HepG2 (cell line): ENCODE data around the gene PRR14. TPM values are rescaled to one million over a fixed set of nuclear protein-coding genes. Genes with fewer than 3 reads are reported as not detected.

Experiments used
- DPF2 ChIP-seq: sonication (generic); formaldehyde crosslinking; IDR thresholded peaks from 2 replicates; pipeline ENCODE4 v1.4.0; 2020; ENCODE audit warnings: mild to moderate bottlenecking, low read depth, missing genetic modification reagents, borderline replicate concordance
- FOXK2 ChIP-seq: fragments of 450-650 bp; IDR thresholded peaks from 2 replicates; pipeline ENCODE4 v1.6.1; 2016
- KLF16 ChIP-seq, 2 experiments: sonication (generic) in 1 of 2; formaldehyde crosslinking in 1 of 2; IDR thresholded peaks; 2 replicates each; pipeline versions ENCODE4 v1.6.1 to v1.8.0; 2016 to 2023; ENCODE audit warnings: missing genetic modification reagents in 2 of 2, missing compliant biosample characterization in 1 of 2
- RBAK ChIP-seq: sonication (generic); formaldehyde crosslinking; IDR thresholded peaks from 2 replicates; pipeline ENCODE4 v1.5.1; 2020; ENCODE audit warnings: mild to moderate bottlenecking, missing genetic modification reagents
- SMAD9 ChIP-seq: sonication (generic); formaldehyde crosslinking; IDR thresholded peaks from 2 replicates; pipeline ENCODE4 v1.5.1; 2020; ENCODE audit warnings: mild to moderate bottlenecking, missing genetic modification reagents
- SRY ChIP-seq: sonication (generic); formaldehyde crosslinking; IDR thresholded peaks from 2 replicates; pipeline ENCODE4 v1.8.0; 2022; ENCODE audit warnings: mild to moderate bottlenecking, missing genetic modification reagents
- TAF15 ChIP-seq: fragments of 200-400 bp; formaldehyde crosslinking; IDR thresholded peaks from one replicate; pipeline ENCODE4 v1.6.1; 2018; ENCODE audit warnings: mild to moderate bottlenecking, low read depth, low read length; ENCODE audit not compliant: poor library complexity, severe bottlenecking
- ZMYM4 ChIP-seq: sonication (generic); formaldehyde crosslinking; IDR thresholded peaks from 2 replicates; pipeline ENCODE4 v1.8.1; 2023; ENCODE audit warnings: mild to moderate bottlenecking, missing genetic modification reagents
- ZNF160 ChIP-seq: sonication (generic); formaldehyde crosslinking; IDR thresholded peaks from 2 replicates; pipeline ENCODE4 v1.8.0; 2022; ENCODE audit warnings: mild to moderate bottlenecking, inconsistent platforms, missing genetic modification reagents
- ZNF263 ChIP-seq: sonication (generic); formaldehyde crosslinking; IDR thresholded peaks from 2 replicates; pipeline ENCODE4 v1.4.0; 2020; ENCODE audit warnings: missing genetic modification reagents
- ZNF331 ChIP-seq: sonication (generic); formaldehyde crosslinking; IDR thresholded peaks from 2 replicates; pipeline ENCODE4 v1.4.0; 2020; ENCODE audit warnings: missing genetic modification reagents
- ZNF747 ChIP-seq: sonication (generic); formaldehyde crosslinking; IDR thresholded peaks from 2 replicates; pipeline ENCODE4 v1.8.1; 2023; ENCODE audit warnings: missing genetic modification reagents, mild to moderate bottlenecking, borderline replicate concordance
- polyA plus RNA-seq, 8 experiments: library from polyadenylated mRNA; depleted of rRNA in 3 of 8; stranded (reverse) in 7 of 8; unstranded in 1 of 8; fragments of >200 nt; fragmentation: Illumina TruSeq in 4 of 8; extraction: Trizol in 4 of 8; gene quantifications; 2 replicates each; pipeline versions ENCODE4 v1.2.1 to v1.2.3, GENCODE V29; 2011 to 2016; ENCODE audit warnings: low read depth in 4 of 8, missing spikeins in 1 of 8, mixed read lengths in 1 of 8; ENCODE audit not compliant: insufficient read depth in 1 of 8
- total RNA-seq, 5 experiments: library from RNA; depleted of rRNA; stranded (reverse); fragments of >200 nt; fragmentation: Illumina TruSeq; extraction: Trizol; gene quantifications; 2 replicates each; pipeline ENCODE4 v1.2.3, GENCODE V29; 2016; ENCODE audit warnings: low read depth in 1 of 5
- TF ChIP-seq, protein P1 (sequence below), 2 experiments: sonication (generic) in 1 of 2; formaldehyde crosslinking in 1 of 2; IDR thresholded peaks; 2 replicates each; pipeline versions ENCODE4 v1.6.1 to v1.9.0; 2014 to 2022; ENCODE audit warnings: antibody characterized with exemption in 1 of 2, borderline replicate concordance in 1 of 2, inconsistent platforms in 1 of 2, low read depth in 1 of 2, missing genetic modification reagents in 1 of 2
- TF ChIP-seq, protein P2 (sequence below): sonication (generic); formaldehyde crosslinking; IDR thresholded peaks from 2 replicates; pipeline ENCODE4 v1.5.0; 2020; ENCODE audit warnings: mild to moderate bottlenecking, missing genetic modification reagents, borderline replicate concordance
- TF ChIP-seq, protein P3 (sequence below): sonication (generic); formaldehyde crosslinking; IDR thresholded peaks from 2 replicates; pipeline ENCODE4 v1.4.0; 2020; ENCODE audit warnings: mild to moderate bottlenecking, missing genetic modification reagents

The PRR14 gene
- total and polyA plus RNA-seq, 2 of the 13 experiments (the other 11 are each of a cell fraction or from before 2014, with no cell fraction given) = 8.4 to 11.0 TPM

DNA sequence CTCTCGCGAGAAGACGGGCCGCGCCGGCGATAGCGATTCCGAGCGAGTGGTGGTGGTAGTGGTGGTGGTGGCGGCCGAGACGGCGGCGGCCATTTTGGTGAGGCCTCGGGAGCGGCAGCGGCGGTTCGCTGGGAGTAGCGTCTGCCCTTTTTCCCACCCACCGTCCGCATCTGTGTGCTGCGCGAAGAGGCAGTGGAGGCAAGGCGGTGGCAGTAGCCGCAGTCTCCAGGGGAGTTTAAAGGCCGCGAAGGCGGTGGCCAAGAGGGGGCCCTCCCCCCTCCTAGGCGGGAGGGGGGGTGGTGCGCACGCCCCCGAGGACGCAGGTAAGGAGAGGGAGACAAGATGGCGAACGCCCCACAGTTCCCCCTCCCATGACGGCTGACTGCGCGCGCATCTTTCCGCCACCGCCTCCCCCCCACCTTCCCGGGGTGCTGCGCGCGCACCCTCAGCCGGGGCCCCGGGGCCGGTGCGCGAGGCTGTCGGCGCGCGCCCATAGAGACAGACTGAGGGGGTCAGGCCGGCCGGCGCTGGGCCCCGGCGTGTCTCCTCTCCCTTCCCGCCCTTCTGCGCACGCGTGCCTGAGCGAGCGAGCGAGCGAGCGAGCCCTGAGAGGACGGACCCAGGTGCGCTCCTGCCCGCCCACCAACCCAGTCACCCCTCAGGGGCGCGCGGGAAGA, 47.5 kb downstream of the PRR14 start (continued):
- TF ChIP-seq, protein P1, sequence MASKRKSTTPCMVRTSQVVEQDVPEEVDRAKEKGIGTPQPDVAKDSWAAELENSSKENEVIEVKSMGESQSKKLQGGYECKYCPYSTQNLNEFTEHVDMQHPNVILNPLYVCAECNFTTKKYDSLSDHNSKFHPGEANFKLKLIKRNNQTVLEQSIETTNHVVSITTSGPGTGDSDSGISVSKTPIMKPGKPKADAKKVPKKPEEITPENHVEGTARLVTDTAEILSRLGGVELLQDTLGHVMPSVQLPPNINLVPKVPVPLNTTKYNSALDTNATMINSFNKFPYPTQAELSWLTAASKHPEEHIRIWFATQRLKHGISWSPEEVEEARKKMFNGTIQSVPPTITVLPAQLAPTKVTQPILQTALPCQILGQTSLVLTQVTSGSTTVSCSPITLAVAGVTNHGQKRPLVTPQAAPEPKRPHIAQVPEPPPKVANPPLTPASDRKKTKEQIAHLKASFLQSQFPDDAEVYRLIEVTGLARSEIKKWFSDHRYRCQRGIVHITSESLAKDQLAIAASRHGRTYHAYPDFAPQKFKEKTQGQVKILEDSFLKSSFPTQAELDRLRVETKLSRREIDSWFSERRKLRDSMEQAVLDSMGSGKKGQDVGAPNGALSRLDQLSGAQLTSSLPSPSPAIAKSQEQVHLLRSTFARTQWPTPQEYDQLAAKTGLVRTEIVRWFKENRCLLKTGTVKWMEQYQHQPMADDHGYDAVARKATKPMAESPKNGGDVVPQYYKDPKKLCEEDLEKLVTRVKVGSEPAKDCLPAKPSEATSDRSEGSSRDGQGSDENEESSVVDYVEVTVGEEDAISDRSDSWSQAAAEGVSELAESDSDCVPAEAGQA (IDR thresholded peaks at IDR 0.05; ENCODE audit: low read depth) = peak; percentile 98
- TF ChIP-seq, protein P1 (CRISPR knock-in tag; IDR thresholded peaks at IDR 0.05; ENCODE audit: borderline replicate concordance) = 0 out of 2 replicates have a peak, but pooled peaks have one; percentile 43
- TF ChIP-seq SMAD9 (no peak), ZNF263 (CRISPR knock-in tag) (no peak), ZNF331 (CRISPR knock-in tag) (peak; percentile 87), ZNF747 (peak; percentile 99), SRY (no peak), ZMYM4 (peak; percentile 76; the same call in 1 of the 2 replicates), KLF16 (CRISPR knock-in tag; IDR thresholded peaks at IDR 0.05) (peak; percentile 95), ZNF160 (CRISPR knock-in tag) (peak; percentile 90; the same call in 1 of the 2 replicates), RBAK (CRISPR knock-in tag) (0 out of 2 replicates have a peak, but pooled peaks have one; percentile 32), FOXK2 (peak; percentile 14; the same call in 1 of the 2 replicates), DPF2 (no peak), TAF15 (peak; percentile 30)
- TF ChIP-seq, protein P2, sequence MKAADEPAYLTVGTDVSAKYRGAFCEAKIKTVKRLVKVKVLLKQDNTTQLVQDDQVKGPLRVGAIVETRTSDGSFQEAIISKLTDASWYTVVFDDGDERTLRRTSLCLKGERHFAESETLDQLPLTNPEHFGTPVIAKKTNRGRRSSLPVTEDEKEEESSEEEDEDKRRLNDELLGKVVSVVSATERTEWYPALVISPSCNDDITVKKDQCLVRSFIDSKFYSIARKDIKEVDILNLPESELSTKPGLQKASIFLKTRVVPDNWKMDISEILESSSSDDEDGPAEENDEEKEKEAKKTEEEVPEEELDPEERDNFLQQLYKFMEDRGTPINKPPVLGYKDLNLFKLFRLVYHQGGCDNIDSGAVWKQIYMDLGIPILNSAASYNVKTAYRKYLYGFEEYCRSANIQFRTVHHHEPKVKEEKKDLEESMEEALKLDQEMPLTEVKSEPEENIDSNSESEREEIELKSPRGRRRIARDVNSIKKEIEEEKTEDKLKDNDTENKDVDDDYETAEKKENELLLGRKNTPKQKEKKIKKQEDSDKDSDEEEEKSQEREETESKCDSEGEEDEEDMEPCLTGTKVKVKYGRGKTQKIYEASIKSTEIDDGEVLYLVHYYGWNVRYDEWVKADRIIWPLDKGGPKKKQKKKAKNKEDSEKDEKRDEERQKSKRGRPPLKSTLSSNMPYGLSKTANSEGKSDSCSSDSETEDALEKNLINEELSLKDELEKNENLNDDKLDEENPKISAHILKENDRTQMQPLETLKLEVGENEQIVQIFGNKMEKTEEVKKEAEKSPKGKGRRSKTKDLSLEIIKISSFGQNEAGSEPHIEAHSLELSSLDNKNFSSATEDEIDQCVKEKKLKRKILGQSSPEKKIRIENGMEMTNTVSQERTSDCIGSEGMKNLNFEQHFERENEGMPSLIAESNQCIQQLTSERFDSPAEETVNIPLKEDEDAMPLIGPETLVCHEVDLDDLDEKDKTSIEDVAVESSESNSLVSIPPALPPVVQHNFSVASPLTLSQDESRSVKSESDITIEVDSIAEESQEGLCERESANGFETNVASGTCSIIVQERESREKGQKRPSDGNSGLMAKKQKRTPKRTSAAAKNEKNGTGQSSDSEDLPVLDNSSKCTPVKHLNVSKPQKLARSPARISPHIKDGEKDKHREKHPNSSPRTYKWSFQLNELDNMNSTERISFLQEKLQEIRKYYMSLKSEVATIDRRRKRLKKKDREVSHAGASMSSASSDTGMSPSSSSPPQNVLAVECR (CRISPR knock-in tag) = peak; percentile 85
- TF ChIP-seq, protein P3, sequence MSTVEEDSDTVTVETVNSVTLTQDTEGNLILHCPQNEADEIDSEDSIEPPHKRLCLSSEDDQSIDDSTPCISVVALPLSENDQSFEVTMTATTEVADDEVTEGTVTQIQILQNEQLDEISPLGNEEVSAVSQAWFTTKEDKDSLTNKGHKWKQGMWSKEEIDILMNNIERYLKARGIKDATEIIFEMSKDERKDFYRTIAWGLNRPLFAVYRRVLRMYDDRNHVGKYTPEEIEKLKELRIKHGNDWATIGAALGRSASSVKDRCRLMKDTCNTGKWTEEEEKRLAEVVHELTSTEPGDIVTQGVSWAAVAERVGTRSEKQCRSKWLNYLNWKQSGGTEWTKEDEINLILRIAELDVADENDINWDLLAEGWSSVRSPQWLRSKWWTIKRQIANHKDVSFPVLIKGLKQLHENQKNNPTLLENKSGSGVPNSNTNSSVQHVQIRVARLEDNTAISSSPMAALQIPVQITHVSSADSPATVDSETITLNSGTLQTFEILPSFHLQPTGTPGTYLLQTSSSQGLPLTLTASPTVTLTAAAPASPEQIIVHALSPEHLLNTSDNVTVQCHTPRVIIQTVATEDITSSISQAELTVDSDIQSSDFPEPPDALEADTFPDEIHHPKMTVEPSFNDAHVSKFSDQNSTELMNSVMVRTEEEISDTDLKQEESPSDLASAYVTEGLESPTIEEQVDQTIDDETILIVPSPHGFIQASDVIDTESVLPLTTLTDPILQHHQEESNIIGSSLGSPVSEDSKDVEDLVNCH (CRISPR knock-in tag) = 0 out of 2 replicates have a peak, but pooled peaks have one; percentile 57
